GM20431 (cell line): ENCODE data around the gene HOATZ.

Experiments used
- in situ Hi-C: fragments of 300-500 bp; cut with MseI, MboI; formaldehyde crosslinking; loops from one replicate; pipeline ENCODE4 v1.15.0; 2020; ENCODE audit warnings: low sequenced_read_pairs; ENCODE audit not compliant: unreplicated experiment

HOATZ gene

GRCh38 chr11:111520560-111520959 lies 6.0 kb downstream of the HOATZ start:
- in situ Hi-C loops = no loop called here

DNA sequence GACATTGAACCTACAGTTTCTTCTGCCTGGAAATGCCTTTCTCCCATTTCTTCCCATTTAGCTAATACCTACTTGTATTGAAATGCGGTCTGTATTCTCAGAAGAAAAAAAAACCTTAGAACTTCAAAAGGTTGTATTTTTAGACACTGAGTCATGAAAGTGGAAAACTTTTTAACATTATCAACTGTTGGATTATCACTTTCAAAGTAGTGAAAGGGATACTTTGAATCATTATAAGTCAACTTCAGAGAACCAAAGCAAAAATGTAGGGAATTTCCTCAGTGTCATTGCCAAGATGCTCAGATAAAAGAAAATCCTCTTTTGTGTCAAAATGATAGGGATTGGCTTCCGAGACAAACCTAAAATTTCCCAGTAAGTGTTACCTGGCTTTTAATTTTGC lies 6.6 kb downstream of the HOATZ start:
- in situ Hi-C loops = no loop called here

DNA sequence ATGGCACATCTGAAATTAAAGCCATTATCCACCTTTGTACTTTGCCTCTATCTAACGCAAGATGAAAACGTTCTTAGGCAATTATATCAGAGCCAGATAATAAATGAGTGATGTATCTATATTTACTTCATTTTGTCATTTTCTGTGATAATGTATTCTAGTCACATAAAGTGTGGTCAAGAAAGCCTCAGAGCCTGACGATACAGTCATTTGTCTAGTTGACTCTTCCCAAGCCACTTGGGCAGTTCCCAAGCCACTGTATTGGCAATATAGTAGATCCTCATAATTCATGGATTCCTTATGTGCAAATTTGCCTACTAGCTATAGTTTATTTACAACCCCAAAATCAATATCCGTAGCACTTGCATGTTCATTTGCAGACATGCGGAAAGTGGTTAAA lies 7.8 kb downstream of the HOATZ start:
- in situ Hi-C loops = no loop called here

DNA sequence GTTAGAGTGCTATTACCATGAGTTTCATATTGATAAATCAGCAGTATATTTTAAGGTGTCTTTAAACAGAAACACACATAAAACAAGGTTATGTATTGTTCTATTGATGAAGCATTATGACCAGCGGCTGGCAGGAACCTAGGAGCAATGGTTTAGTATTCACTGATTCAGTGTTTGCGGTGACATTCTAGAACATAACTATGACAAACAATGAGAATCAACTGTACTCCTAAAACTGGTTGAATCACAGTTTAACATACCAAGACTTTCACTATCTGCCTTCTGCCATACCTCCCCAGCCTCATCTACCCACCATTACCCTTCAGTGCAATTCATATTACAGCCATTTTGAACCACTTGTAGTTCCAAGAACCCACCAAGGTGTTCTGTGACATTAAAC lies 8.8 kb downstream of the HOATZ start:
- in situ Hi-C loops = no loop called here

- in situ Hi-C loops = no loop called here
These were observed 9.5 kb downstream of the HOATZ start for GRCh38 chr11:111524056-111524455.

DNA sequence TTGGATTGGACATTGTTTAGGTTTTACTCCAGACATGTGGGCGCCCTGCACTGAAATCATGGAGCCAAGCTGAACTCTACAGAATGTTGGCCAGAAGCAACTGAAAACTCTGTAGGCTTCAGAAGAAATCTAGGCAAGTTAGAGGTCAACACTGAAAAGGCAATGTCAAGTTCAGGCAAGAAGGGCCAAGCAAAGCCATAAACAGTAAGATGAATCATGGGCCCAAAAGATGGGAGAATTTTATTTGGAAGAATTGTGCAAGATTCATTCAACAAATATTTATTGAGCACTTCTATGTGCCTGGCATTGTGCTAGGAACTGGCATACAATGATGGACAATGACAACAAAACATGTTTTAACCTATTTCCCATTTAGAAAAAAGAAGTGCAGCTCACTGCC lies 10.9 kb downstream of the HOATZ start:
- in situ Hi-C loops = no loop called here

DNA sequence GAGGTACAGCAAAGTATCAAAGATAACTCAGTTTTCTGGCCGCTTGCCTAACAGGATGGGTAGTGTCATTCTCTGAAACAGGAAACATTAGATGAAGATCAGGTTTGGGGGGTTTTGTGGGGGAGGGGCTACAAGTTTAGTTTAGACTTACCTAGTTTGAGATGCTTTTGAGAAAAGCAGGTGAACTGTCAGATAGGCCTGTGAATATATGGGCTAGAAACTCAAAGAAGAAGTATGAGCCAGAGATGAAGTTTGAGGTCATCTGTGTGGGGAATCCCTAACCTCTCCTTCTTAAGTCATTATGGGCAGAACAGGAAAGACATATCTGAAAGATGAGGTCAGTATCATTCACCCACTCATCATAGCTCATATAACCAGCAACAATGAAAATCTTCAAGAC lies 11.9 kb downstream of the HOATZ start:
- in situ Hi-C loops = no loop called here

DNA sequence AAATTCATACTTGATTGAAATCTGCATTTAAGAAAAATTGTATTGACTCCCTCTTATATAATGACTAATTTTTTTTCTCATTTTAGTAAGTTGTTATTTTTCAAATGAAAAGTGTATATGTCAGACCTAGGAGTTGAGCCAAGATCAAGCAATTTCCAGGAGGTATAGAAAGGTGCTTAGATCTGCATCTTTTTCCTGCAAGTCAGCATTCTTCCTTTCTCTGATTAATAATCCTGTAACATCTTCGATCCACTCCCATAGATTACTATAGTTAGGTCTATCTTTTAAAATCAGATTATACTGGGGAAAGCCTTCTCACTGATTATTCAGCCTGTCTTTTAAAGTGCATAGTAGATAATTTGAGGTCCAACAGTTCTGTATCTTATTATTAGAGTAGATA lies 12.7 kb downstream of the HOATZ start:
- in situ Hi-C loops = no loop called here

DNA sequence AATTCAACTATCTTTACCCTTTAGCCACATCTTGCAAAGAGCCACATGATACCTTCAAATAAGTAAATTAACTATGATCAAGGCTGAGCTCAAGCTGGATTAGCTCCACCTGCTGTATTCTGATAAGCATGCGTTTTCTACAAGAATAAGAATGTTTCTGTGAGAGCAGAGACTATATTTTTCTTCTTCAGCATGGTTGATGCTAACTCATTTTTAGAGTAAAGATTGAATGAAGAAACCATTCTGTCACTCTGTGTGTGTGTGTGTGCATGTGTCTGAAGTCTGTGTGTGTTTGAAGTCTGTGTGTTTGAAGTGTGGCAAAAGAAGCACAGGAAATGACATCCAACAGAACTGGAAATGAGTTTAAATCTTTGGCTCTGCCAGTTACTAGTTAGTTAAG lies 14.0 kb downstream of the HOATZ start:
- in situ Hi-C loops = no loop called here

GRCh38 chr11:111530091-111530490 lies 15.5 kb downstream of the HOATZ start:
- in situ Hi-C loops = no loop called here

- in situ Hi-C loops = no loop called here
These were observed 16.6 kb downstream of the HOATZ start for GRCh38 chr11:111531136-111531535.

DNA sequence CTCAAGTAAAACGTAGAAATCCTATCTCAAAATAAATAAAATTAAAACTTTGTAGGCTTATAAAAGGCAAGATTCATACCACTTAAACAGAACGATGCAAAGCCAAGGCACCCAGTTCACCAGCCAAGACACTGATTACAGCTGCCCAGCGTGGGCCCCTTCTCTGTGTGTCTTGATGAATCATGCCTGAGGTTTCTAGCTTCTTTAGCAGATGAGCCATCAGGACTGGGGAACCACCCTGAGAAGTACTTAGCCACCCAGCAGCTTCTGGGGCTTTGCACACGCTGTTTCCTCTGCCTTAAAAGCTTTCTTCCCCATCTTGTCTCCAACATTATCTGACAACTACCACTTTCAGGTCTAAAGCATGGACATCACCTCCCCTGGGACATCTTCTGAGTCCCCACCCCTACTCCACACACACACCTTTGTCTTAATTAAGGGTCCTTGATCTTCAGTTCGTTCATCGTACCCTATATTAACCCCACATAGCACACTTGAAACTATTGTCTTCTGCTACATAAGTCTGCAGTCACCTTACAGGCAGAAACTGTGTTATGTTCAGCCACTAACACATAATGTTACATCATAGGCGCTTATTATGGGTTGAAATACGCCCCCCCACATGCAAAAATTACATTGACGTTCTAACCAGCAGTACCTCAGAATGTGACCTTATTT lies 17.2 kb downstream of the HOATZ start:
- in situ Hi-C loops = no loop called here

DNA sequence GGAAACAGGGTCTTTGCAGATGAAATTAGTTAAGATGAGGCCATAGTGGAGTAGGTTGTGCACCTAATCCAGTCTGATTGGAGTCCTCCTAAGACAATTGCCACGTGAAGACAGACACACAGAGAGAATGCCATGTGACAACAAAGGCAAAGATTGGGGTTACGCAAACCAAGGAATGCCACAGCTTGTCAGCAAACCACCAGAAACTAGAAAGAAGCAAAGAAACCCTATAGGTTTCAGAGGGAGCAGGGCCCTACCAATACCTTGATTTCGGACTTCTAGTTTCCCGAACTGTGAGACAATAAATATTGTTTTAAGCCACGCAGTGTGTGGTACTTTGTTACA lies 17.8 kb downstream of the HOATZ start:
- in situ Hi-C loops = no loop called here

GRCh38 chr11:111535281-111535680 lies 20.7 kb downstream of the HOATZ start:
- in situ Hi-C loops = no loop called here

DNA sequence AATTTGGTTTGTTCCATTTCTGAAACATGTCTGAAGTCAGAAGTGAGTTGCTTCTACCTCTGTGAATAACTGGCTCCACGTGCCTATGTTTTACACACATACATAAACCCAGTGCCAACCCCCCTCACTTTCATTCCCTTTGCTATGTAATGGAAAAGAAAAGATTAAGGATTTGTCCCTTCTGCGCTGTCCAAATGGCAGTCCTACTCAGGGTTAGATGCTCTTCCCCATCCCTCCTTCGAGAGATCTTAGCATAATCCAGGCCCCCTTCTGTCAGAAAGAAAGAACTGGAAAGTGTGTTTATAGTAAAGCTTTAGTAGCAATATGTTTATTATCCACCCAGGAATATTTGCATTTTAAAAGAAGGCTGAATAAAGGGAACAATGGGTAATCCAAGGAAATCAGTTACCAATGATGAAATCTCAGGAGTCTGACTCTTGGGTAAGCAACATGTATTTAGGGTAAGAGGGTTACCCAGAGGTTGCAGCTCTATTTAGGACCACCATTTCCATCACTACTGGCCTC lies 22.8 kb downstream of the HOATZ start:
- in situ Hi-C loops = no loop called here

- in situ Hi-C loops = no loop called here
These were observed 24.0 kb downstream of the HOATZ start for GRCh38 chr11:111538407-111539114.

DNA sequence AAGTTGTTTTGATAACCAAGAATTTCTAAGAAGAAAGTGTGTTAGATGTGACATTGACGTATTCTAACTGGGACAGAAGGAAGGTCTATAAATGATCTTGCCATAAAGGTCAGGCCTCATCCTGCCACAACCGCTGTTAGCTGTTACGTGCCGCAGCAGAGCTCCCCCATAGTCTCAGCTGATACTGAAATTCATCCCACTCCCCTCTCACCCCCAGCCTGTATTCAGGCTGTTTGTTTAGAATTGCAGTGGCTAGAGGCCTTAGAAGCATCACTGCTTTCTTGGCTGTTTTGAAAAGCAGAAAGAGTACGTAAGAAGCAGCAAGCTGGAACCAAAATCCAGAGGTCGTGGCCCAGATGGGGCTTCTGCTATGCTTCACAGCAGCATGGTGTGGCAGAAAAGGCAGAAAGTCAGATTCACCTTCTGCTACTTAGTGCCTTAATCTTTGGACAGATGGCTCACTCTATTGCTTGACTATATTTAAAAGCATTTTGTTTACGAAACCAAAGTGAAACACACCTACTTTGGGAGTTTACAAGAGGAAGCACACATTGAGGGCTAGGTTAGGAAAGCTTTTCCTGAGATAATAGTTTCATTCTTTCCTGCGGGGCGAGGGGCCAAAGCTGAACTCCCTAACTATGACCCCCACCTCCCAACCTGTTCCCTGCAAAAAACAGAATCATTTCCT lies 25.0 kb downstream of the HOATZ start:
- in situ Hi-C loops = no loop called here

GRCh38 chr11:111540114-111540936 lies 25.7 kb downstream of the HOATZ start, which contains the start of gene LAYN:
Gene LAYN, plus strand, starts transcription at chr11:111540720. Its CDS starts 124 bp downstream, at chr11:111540844.
- in situ Hi-C loops = no loop called here

DNA sequence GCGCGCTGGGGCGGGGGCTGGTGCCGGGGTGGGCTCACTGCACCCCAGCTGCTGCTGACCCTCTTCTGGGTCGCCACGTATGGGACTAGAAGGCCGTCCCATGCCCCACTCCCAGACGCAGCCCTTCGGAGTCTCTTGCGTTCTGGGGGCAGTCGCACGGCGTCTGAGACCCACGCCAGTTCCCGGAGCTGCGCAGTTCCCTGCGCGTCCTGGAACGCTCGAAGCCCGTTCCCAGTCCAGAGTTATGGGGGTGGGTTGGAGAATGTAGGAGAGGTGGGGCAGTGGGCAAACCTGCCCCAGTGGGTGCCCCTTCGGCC lies 26.3 kb downstream of the HOATZ start:
- in situ Hi-C loops = no loop called here

DNA sequence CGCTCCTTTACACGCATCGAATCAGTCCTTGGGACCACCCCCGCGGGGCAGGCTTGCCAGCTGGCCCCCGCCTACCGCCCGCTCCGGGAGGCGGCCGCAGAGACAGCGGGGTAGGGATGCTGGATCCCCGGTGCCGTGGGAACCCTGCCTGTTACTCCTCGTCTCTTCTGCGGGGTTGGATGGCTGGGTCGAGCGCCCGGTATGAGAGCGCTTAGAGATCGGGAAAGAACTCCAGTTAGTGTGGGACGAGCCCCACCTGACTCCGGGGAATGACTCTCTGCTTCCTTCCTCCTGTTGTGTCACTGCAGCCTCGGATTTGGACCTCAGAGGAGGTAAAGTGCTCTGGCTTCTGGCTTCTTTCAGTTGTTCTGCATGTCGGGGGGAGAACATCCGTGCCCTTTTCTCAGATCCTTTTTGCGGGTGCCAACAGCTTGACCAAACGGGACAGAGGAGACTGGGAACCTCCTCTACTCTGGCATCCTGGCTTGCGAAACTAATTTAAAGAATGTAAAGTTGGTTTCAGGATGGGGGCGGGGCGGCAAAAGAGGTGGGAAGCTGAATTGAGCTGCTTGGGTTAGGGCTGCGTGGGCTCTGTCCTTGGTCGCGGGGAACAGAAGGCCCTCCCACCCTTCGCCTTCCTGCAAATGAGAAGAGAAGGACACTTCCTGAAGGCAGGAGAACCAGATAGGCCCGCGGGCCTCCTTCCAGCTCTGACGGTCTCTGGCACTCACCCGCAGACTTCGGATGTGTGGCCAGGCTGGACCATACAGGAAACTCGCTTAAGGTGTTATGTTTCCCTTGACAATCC lies 26.9 kb downstream of the HOATZ start:
- in situ Hi-C loops = no loop called here
